Activated T-cell treated with anti-CD3 and anti-CD28 coated beads for 24 hours (primary cell): ENCODE data around the gene IGF2BP2.
"Not testable (repeated sequence)": the region's sequence is repeated elsewhere in the genome, so short reads cannot be mapped to it uniquely, and the experiment has no call there.

Source experiments
- DNase-seq: peaks from one replicate; pipeline ENCODE4 v3.0.0-alpha.2; 2020; ENCODE audit warnings: low read depth

Gene IGF2BP2

DNA sequence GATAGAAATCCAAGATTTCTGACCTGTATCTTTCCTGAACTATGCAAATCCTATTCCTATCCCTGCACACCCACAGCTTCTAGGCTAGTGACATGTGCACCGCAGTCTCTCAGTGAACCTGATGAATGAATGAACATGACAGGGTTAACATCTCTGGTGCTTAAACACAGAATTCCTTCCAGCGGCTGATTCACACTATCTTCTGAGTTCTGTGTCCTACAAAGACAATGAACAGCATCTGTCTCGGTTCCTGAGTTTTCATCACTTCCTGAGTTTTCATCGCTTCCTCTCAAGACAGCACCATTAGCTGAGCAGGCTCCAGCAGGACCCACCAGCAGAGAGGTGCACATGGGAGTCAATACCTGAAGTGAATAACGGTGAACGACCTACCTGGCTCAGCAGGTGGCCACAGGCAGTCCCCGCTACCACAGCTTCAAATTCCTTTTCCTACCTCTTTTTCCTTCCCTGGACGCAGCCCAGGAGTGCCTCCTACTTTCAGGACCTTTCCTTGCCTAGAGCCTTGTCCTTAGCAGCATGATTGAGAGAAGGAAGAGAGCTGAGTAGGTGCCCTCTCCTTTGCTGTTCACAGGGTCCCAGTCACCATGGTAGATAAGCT is 113.5 kb downstream of the IGF2BP2 start:
- no peak for DNase-seq

- DNase-seq: no peak
These were observed 115.4 kb downstream of the IGF2BP2 start for GRCh38 chr3:185709251-185709955.

- DNase-seq: no peak
These were observed 116.5 kb downstream of the IGF2BP2 start for GRCh38 chr3:185708392-185708791.

- no peak for DNase-seq
These were observed 119.3 kb downstream of the IGF2BP2 start for GRCh38 chr3:185705498-185705897.

DNA sequence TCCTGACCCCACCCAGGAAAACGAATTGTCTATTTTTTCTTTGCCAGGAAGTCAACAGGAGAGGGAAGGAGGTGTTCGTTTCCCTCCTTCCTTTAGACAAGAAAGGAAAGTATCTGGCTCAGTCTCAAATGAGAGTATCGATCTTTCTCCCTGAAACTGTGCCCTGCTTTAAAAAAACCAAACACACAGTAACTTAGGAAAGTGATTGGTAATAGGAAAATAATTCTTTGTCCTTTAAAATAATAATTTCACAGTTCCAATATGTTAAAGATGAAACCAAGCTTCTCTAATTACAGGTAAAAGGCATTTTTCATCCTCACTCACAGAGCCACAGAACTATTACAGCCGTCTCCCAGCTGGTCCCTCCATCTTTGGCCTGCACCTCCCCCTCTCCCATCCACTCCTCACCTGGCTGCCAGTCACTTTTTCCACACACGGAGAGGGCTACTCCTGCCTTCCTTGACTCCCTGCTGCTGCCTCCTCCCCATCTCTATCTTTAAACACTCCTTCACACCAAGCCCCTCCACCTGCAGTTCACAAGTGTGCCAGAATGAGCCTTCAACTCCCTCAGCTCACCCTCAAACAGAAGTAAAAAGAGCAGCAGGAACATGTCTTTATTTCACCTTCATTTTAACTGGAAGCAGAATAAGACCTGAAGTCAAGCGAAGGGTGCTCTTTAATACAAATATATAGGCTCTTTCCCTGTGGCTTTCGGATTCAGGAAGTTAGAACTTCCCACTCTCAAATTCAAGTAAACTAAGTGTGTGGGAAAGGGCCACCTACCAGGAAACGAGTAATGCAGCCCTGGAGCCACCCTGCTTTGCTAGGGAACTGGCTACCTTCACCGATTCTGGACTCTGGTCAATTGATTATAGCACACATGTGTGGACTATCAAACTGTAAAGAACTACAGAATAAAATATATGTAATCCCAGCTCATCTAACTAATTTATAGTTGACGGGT is 122.3 kb downstream of the IGF2BP2 start:
- DNase-seq: no peak

DNA sequence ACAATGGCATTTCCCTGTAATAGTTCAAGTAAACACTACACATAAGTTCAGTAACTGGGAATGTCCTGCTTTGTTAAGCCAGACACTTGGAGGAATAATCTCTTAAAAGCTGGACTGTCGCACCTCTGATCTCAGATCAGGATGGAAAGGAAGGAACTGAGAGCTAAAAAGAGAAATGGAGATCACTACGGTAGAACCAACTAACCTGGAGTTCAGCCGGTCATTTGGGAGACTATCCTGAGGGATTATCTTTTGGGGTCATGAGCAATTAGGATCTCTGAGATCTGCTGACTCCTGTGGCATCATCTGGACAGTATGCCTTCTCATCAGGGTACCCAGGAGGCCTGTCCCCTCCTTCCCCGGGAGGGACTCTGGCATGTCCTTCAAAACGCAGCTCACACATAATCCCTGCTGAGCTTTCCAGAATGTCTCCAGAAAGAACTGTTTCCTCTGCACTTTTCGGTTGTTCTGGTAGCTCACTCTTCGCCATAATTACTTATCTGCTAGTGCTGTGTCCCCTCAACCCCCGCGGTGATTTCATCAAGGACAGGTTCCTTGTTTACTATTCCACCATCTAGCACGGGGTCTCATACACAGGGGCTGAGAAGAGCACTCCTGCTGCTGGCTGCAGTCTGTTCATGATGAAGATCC is 123.1 kb downstream of the IGF2BP2 start:
- no peak for DNase-seq

GRCh38 chr3:185699927-185700326 is 124.9 kb downstream of the IGF2BP2 start:
- no peak for DNase-seq

DNA sequence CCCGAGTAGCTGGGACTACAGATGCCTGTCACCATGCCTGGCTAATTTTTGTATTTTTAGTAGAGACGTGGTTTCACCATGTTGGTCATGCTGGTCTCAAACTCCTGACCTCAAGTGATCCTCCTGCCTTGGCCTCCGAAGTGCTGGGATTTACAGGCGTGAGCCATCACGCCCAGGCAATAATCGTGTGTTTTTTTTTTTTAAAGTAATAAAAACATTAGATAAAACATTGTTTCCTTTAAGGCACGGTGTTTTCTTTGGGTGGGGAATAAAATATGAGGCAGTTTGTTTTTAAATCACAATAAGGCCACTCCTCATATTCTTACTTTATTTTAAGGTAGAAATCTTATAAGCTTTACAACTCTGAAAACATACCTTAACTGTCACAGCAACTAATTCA is 127.6 kb downstream of the IGF2BP2 start:
- DNase-seq: not testable (repeated sequence)

GRCh38 chr3:185696039-185696438 is 128.8 kb downstream of the IGF2BP2 start:
- no peak for DNase-seq

DNA sequence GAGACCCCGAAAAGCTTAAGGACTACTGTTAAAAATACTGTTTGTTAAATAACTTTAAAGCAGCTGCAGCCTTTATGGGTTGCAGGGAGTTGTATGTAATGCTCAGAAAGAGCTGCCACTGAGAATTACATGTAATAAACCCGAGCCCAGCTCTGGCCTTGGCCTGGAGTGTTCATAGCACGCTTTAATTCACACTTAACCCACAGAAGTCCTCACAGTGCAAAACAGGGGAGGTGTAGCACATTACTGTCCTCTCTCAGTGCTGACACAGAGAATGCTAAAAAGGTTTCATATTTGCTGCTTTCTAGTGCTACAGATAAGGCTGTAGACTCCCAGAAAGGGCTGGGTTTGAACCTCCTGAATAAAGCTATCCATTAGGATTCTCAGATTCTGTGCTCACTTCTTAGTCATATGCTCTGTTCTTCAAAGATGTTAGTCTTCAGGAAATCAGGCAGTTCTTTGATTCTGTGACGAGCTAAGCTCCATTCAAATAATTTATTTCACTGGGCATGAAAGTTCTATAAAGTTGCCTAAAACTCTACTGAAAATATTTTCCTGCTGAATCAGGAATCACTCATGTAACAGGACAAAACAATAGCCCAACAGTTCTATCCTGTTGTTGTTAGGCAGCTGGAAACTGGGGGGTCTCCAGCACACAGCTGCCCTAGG is 130.7 kb downstream of the IGF2BP2 start:
- DNase-seq: no peak

DNA sequence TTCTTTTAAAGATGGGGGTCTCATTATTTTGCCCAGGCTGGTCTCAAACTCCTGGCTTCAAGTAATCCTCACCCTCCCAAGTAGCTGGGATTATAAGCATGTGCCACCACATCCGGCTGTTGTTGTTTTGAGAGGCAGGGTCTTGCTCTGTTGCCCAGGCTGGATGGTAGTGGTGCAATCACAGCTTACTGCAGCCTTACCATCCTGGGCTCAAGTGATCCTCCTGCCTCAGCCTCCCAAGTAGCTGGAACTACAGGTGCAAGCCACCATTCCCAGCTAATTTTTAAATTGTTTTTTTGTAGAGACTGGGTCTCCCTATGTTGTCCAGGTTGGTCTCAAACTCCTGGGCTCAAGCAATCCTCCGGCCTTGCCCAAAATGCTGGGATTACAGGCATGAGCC is 133.2 kb downstream of the IGF2BP2 start:
- DNase-seq: no peak

DNA sequence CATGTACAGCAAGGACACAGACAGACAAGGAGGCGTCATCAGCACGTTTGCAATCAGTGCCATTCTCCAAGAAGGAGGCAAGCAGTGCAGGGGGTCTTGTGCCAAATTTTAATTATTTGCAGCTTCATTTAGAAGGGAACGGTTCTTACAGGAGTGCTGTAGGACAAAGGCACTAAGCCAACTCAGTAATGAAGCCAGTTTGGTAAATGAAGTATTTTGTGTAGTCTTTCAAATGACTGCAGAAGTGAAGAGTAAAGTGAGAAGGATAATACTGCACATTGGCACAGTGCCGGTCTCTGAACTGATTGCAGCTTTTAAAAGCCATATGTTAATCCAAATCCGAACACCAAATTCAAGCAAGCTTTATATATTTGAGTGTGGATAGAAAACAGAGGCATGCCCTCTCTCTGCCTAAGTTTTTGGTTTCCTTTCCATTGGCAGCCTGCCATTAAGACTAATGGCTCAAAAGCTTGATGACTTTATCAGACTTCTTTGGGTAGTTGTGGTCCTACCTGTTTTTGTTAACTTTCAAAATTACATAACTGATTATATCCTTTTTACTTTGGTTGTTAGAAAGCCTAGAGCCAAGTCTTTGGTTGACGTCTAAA is 137.5 kb downstream of the IGF2BP2 start:
- no peak for DNase-seq

- DNase-seq: no peak
These were observed 139.4 kb downstream of the IGF2BP2 start for GRCh38 chr3:185685231-185686035.

DNA sequence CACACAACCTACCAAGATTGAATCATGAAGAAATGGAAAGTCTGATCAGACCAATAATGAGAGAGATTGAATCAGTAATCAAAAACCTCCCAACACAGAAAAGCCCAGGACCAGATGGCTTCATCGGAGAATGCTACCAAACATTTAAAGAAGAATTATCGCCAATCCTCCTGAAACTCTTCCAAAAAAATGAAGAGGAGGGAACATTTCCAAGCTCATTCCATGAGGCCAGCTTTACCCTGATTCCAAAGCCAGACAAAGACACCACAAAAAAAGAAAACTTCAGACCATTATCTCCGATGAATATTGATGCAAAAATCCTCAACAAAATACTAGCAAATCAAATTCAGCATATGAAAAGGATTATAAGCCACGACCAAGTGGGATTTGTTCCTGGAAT is 144.6 kb downstream of the IGF2BP2 start:
- no peak for DNase-seq

GRCh38 chr3:185678027-185678426 is 146.8 kb downstream of the IGF2BP2 start:
- no peak for DNase-seq

DNA sequence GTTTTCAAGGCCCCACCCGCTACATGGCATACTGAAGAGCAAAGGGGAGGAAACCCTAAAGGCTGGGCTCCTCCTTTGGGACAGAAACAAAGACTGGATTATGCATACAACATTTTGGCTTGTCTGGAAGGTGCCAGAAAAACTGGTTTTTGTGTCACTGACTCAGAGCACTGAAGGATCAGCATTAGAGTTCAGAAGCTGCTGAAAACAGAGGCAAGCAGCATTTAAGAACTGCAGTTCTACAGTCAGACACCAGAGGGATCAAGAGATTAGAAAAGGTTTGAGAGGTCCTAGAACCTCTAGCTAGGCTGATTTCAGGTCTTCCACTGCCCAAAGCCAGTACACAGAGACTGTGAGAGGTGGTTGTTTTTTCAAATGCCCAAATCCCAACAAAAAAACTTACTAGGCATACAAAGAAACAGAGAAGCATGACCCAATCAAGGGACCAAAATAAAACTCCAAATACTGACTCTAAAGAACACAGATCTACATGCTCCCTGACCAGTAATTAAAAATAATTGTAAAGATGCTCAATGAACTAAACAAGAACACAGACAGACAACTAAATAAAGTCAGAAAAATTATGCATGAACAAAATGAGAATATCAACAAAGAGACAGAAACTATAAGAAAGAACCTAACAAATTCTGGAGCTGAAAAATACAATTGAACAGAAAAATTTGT is 147.6 kb downstream of the IGF2BP2 start:
- no peak for DNase-seq

- DNase-seq: no peak
These were observed 157.3 kb downstream of the IGF2BP2 start for GRCh38 chr3:185667574-185667973.

DNA sequence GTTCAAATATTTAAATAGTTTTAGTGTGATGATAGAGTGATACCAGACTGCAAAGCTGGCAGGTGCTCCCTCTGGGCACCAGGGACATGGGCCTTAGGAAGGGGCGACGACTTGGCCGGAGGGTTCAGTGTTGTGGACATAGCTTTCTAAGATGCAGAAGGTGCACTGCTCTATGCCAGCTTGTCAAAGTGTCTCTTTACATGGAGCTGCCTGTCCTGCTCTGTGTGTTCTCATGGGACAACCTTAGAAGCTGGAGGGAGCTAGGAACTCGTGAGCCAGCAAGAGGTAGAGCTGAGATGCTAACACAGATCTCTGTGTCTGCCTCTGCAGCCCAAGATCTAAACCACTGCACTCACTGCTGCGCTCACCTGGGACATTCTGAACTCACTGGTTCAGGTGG is 160.9 kb downstream of the IGF2BP2 start:
- no peak for DNase-seq

GRCh38 chr3:185661772-185662171 is 163.1 kb downstream of the IGF2BP2 start:
- no peak for DNase-seq

DNA sequence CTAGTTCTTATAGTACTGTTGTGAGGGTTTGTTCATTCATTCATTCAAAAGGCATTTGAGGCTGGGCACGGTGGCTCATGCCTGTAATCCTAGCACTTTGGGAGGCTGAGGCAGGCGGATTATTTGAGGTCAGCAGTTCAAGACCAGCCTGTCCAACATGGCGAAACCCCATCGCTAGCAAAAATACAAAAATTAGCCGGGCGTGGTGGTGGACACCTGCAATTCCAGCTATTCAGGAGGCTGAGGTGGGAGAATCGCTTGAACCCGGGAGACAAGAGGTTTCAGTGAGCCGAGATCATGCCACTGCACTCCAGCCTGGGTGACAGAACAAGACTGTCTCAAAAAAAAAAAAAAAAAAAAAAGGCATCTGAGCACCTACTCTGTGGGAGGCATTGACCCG is 163.5 kb downstream of the IGF2BP2 start:
- not testable (repeated sequence) for DNase-seq
